ENCODE results near the gene CFAP70. TPM values are rescaled to one million over a fixed set of nuclear protein-coding genes. Genes with fewer than 3 reads are reported as not detected.
A peak's percentile ranks its signal among the peaks of the same experiment; 100 is the strongest.
"Not testable (repeated sequence)": the region's sequence is repeated elsewhere in the genome, so short reads cannot be mapped to it uniquely, and the experiment has no call there.

The CFAP70 gene
- 1 to 10 TPM in 1 of 2 donors, under 1 TPM in 1; 0.50 to 1.5 TPM for total RNA-seq

- H3K9me3 Mint-ChIP-seq = no peaks in the 10 kb centered on the region
- ATAC-seq (peak; percentile 98), DNase-seq (ENCODE audit: low spot score) (peak; percentile 93)
- H3K27me3 Mint-ChIP-seq = no peaks in the 10 kb centered on the region
- H3K4me3 Mint-ChIP-seq = peak within 1 kb of the TSS; percentile 98
- peaks cover 9 to 14% of the 10 kb centered on the region in 2 donors for H3K4me1 Mint-ChIP-seq (ENCODE audit: low read depth in 2 of 2)
- H3K36me3 Mint-ChIP-seq = no peaks in the 10 kb centered on the region
- H3K27ac Mint-ChIP-seq = peak within 1 kb of the TSS; percentile 79 to 93
Observed at GRCh38 chr10:73358331-73359279, at the start of gene CFAP70. TSS of gene CFAP70 (minus strand) at chr10:73358864. CDS start at chr10:73354796, 4,068 bp downstream.

- Mint-ChIP-seq H3K27me3 (no peaks in the 10 kb centered on the region), H3K4me3 (no peak overlapping the region), H3K9me3 (no peaks in the 10 kb centered on the region), H3K4me1 (ENCODE audit: low read depth in 2 of 2) (peaks cover 47 to 50% of the 10 kb centered on the region in 2 donors), H3K27ac (no peak overlapping the region), H3K36me3 (peaks cover 15% of the 10 kb centered on the region)
- DNase-seq (ENCODE audit: low spot score) (no peak), ATAC-seq (no peak)
Observed at GRCh38 chr10:73408061-73408460, 49.4 kb upstream of the CFAP70 start.

- H3K27me3 Mint-ChIP-seq = no peaks in the 10 kb centered on the region
- peaks cover 42 to 51% of the 10 kb centered on the region in 2 donors for H3K4me1 Mint-ChIP-seq (ENCODE audit: low read depth in 2 of 2)
- H3K36me3 Mint-ChIP-seq = peaks cover 15% of the 10 kb centered on the region
- no peak overlapping the region for H3K27ac Mint-ChIP-seq
- H3K4me3 Mint-ChIP-seq = no peak overlapping the region
- DNase-seq (ENCODE audit: low spot score) (no peak), ATAC-seq (no peak)
- H3K9me3 Mint-ChIP-seq = no peaks in the 10 kb centered on the region
Observed at GRCh38 chr10:73407495-73407894, 48.8 kb upstream of the CFAP70 start.

GRCh38 chr10:73406846-73407245 lies 48.2 kb upstream of the CFAP70 start:
- Mint-ChIP-seq H3K4me1 (ENCODE audit: low read depth in 2 of 2) (peaks cover 39 to 48% of the 10 kb centered on the region in 2 donors), H3K36me3 (peaks cover 15% of the 10 kb centered on the region), H3K9me3 (no peaks in the 10 kb centered on the region)

GRCh38 chr10:73405556-73405955 lies 46.9 kb upstream of the CFAP70 start:
- H3K27ac Mint-ChIP-seq = no peak overlapping the region
- H3K4me1 Mint-ChIP-seq (ENCODE audit: low read depth in 2 of 2) = peaks cover 34 to 46% of the 10 kb centered on the region in 2 donors
- no peaks in the 10 kb centered on the region for H3K27me3 Mint-ChIP-seq
- DNase-seq (ENCODE audit: low spot score) (no peak), ATAC-seq (no peak)
- no peaks in the 10 kb centered on the region for H3K9me3 Mint-ChIP-seq
- H3K4me3 Mint-ChIP-seq = no peak overlapping the region
- H3K36me3 Mint-ChIP-seq = peaks cover 15% of the 10 kb centered on the region

More at GRCh38 chr10:73406846-73407245, 48.2 kb upstream of the CFAP70 start:
- ATAC-seq = no peak
- no peak for DNase-seq (ENCODE audit: low spot score)
- Mint-ChIP-seq H3K4me3 (no peak overlapping the region), H3K27me3 (no peaks in the 10 kb centered on the region), H3K27ac (no peak overlapping the region)

- peaks cover 29 to 40% of the 10 kb centered on the region in 2 donors for H3K4me1 Mint-ChIP-seq (ENCODE audit: low read depth in 2 of 2)
- DNase-seq (ENCODE audit: low spot score) (no peak), ATAC-seq (no peak)
- H3K27me3 Mint-ChIP-seq = no peaks in the 10 kb centered on the region
- no peak overlapping the region for H3K27ac Mint-ChIP-seq
- no peaks in the 10 kb centered on the region for H3K9me3 Mint-ChIP-seq
- H3K36me3 Mint-ChIP-seq = peaks cover 11% of the 10 kb centered on the region
- no peak overlapping the region for H3K4me3 Mint-ChIP-seq
Observed at GRCh38 chr10:73404690-73405089, 46.0 kb upstream of the CFAP70 start.

GRCh38 chr10:73401636-73402035 lies 43.0 kb upstream of the CFAP70 start:
- Mint-ChIP-seq H3K27me3 (no peaks in the 10 kb centered on the region), H3K4me3 (no peak overlapping the region), H3K9me3 (no peaks in the 10 kb centered on the region), H3K27ac (no peak overlapping the region), H3K4me1 (ENCODE audit: low read depth in 2 of 2) (peaks cover 6 to 22% of the 10 kb centered on the region in 2 donors), H3K36me3 (no peaks in the 10 kb centered on the region)
- ATAC-seq (no peak), DNase-seq (ENCODE audit: low spot score) (no peak)

GRCh38 chr10:73399063-73399462 lies 40.4 kb upstream of the CFAP70 start:
- Mint-ChIP-seq H3K27ac (no peak overlapping the region), H3K27me3 (no peaks in the 10 kb centered on the region), H3K36me3 (peaks cover 7% of the 10 kb centered on the region), H3K4me1 (ENCODE audit: low read depth in 2 of 2) (peaks cover 0 to 16% of the 10 kb centered on the region in 2 donors), H3K4me3 (no peak overlapping the region), H3K9me3 (no peaks in the 10 kb centered on the region)
- no peak for DNase-seq (ENCODE audit: low spot score)
- no peak for ATAC-seq

- Mint-ChIP-seq H3K4me1 (ENCODE audit: low read depth in 2 of 2) (peaks cover 0 to 11% of the 10 kb centered on the region in 2 donors), H3K27ac (no peak overlapping the region), H3K4me3 (no peak overlapping the region), H3K27me3 (no peaks in the 10 kb centered on the region), H3K9me3 (no peaks in the 10 kb centered on the region), H3K36me3 (peaks cover 12% of the 10 kb centered on the region)
- ATAC-seq (no peak), DNase-seq (ENCODE audit: low spot score) (no peak)
Observed at GRCh38 chr10:73398024-73398423, 39.4 kb upstream of the CFAP70 start.

- H3K4me3 Mint-ChIP-seq; DNase-seq (ENCODE audit: low spot score); H3K27ac Mint-ChIP-seq; H3K27me3 Mint-ChIP-seq; H3K4me1 Mint-ChIP-seq (ENCODE audit: low read depth in 2 of 2); ATAC-seq; H3K9me3 Mint-ChIP-seq: not testable (repeated sequence)
- peaks cover 21% of the 10 kb centered on the region for H3K36me3 Mint-ChIP-seq
Observed at GRCh38 chr10:73394325-73394724, 35.7 kb upstream of the CFAP70 start.

GRCh38 chr10:73388228-73388627 lies 29.6 kb upstream of the CFAP70 start:
- DNase-seq (ENCODE audit: low spot score) (no peak), ATAC-seq (no peak)
- H3K4me1 Mint-ChIP-seq (ENCODE audit: low read depth in 2 of 2) = no peaks in the 10 kb centered on the region
- H3K4me3 Mint-ChIP-seq = no peak overlapping the region
- H3K27ac Mint-ChIP-seq = no peak overlapping the region
- peaks cover 19% of the 10 kb centered on the region for H3K36me3 Mint-ChIP-seq
- no peaks in the 10 kb centered on the region for H3K27me3 Mint-ChIP-seq
- no peaks in the 10 kb centered on the region for H3K9me3 Mint-ChIP-seq

GRCh38 chr10:73386583-73386982 lies 27.9 kb upstream of the CFAP70 start:
- H3K36me3 Mint-ChIP-seq = peaks cover 21% of the 10 kb centered on the region

GRCh38 chr10:73379064-73379748 lies 20.5 kb upstream of the CFAP70 start:
- ATAC-seq (peak in 1 of 2 donors; percentile 48), DNase-seq (ENCODE audit: low spot score) (no peak)
- Mint-ChIP-seq H3K4me1 (ENCODE audit: low read depth in 2 of 2) (peaks cover 7 to 8% of the 10 kb centered on the region in 2 donors), H3K27ac (peak overlapping the region; percentile 17 to 79), H3K9me3 (no peaks in the 10 kb centered on the region), H3K4me3 (no peak overlapping the region), H3K27me3 (no peaks in the 10 kb centered on the region), H3K36me3 (peaks cover 24% of the 10 kb centered on the region)

More at GRCh38 chr10:73386583-73386982, 27.9 kb upstream of the CFAP70 start:
- DNase-seq (ENCODE audit: low spot score) (no peak), ATAC-seq (no peak)
- Mint-ChIP-seq H3K4me3 (no peak overlapping the region), H3K27ac (no peak overlapping the region), H3K9me3 (no peaks in the 10 kb centered on the region), H3K4me1 (ENCODE audit: low read depth in 2 of 2) (no peaks in the 10 kb centered on the region), H3K27me3 (no peaks in the 10 kb centered on the region)

GRCh38 chr10:73376679-73377078 lies 18.0 kb upstream of the CFAP70 start:
- Mint-ChIP-seq H3K36me3 (peaks cover 19% of the 10 kb centered on the region), H3K27ac (no peak overlapping the region), H3K4me1 (ENCODE audit: low read depth in 2 of 2) (peaks cover 7 to 8% of the 10 kb centered on the region in 2 donors), H3K27me3 (no peaks in the 10 kb centered on the region), H3K9me3 (no peaks in the 10 kb centered on the region), H3K4me3 (no peak overlapping the region)
- DNase-seq (ENCODE audit: low spot score) (no peak), ATAC-seq (no peak)

All from natural killer cell treated with Interleukin-12 subunit alpha and Interleukin-12 subunit beta and Interleukin-15 and Interleukin-18, amount 100 ng/mL, for 72 hours (primary cell).